Raji (cell line): ENCODE data around the gene AQP10.
A peak's percentile ranks its signal among the peaks of the same experiment; 100 is the strongest.

Experiments
- POLR2A ChIP-seq: IDR thresholded peaks from 2 replicates; pipeline ENCODE4 v1.6.1; 2011; ENCODE audit warnings: low read depth, low read length, control low read depth; ENCODE audit not compliant: insufficient read depth

AQP10 gene, protein sequence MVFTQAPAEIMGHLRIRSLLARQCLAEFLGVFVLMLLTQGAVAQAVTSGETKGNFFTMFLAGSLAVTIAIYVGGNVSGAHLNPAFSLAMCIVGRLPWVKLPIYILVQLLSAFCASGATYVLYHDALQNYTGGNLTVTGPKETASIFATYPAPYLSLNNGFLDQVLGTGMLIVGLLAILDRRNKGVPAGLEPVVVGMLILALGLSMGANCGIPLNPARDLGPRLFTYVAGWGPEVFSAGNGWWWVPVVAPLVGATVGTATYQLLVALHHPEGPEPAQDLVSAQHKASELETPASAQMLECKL

GRCh38 chr1:154320882-154321608, at the start of gene AQP10:
Gene AQP10 (plus strand): TSS chr1:154321093. CDS start chr1:154321156, 63 bp downstream.
- TF ChIP-seq POLR2A = no peak

DNA sequence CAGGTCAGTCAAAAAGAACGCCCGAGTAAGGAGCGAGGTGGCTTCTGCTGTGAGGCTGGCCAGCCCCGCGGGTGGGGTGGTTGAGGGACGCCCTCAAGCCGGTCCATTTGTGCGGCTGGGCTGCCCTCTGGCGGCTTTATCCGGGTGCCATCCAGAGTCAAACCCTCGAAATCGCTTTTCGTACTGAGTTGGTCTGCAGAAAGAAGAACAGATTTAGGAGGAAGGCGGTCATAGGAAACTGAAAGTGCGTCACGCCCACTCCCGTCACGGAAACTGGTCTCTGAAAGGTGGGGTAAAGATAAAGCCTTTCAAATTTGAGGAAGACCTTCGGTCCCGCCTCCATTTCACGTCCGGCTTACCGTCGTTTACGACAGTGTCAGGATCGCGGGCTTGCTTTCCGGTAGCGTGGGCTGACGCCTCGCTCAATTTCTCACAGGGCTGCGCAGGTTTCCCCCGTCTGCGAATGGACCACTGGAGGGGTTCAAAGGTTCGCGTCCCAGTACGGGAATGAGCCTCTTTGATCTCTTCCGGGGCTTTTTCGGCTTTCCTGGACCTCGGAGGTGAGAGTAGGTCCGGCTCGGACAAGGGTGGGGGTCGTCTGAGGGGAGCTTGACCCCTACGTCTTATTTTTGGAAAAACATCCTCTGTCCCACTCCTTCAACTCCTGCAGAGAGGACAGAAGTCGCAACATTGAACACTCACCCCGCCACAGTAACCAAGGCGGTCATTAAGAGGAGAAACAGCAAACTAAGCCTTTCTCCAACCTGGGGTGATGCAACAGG, 48.5 kb upstream of the AQP10 start, which contains the start of gene HAX1:
TSS of gene HAX1 (plus strand) at position 413 of the 782 bp plus-strand sequence. CDS start at position 508, 95 bp downstream.
- TF ChIP-seq POLR2A = peak; percentile 84

DNA sequence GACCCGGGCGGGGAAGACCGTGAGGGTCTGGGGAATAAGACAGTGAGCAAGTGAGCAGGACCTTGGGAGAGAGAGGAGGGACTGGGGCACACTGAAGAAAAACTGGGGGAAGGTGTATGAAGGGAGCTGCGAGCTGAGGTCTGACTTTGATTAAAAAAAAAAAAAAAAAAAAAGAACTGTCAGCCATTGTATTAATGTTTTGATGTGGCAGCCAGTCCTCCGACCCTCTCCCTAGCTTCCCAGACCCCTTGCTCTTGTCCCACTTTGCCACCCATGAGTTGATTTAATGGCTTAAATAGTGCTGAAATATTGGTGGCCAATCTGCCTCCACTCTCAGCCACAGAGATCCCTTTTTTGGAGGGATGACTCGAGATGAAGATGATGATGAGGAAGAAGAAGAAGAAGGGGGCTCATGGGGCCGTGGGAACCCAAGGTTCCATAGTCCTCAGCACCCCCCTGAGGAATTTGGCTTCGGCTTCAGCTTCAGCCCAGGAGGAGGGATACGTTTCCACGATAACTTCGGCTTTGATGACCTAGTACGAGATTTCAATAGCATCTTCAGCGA, 47.8 kb upstream of the AQP10 start:
- no peak for TF ChIP-seq POLR2A

- TF ChIP-seq POLR2A = no peak
Observed at GRCh38 chr1:154276797-154277196, 44.1 kb upstream of the AQP10 start.

DNA sequence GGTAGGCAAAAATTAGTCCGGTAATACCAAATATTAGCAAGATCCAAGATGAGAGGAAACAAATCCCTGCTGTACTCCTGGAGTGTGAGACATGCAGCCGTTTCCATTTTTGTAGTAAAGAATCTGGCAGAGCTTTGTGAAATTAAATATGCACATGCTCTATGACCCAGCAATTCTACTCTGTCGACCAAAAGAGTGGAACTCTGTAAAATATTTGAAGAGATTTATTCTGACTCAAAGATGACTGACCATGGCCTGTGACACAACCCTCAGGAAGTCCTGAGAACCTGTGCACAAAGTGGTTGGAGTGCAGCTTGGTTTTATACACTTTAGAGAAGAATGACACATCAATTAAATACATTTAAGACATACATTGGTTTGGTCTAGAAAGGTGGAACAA, 32.2 kb upstream of the AQP10 start:
- no peak for TF ChIP-seq POLR2A

GRCh38 chr1:154290921-154291320, 30.0 kb upstream of the AQP10 start:
- no peak for TF ChIP-seq POLR2A

DNA sequence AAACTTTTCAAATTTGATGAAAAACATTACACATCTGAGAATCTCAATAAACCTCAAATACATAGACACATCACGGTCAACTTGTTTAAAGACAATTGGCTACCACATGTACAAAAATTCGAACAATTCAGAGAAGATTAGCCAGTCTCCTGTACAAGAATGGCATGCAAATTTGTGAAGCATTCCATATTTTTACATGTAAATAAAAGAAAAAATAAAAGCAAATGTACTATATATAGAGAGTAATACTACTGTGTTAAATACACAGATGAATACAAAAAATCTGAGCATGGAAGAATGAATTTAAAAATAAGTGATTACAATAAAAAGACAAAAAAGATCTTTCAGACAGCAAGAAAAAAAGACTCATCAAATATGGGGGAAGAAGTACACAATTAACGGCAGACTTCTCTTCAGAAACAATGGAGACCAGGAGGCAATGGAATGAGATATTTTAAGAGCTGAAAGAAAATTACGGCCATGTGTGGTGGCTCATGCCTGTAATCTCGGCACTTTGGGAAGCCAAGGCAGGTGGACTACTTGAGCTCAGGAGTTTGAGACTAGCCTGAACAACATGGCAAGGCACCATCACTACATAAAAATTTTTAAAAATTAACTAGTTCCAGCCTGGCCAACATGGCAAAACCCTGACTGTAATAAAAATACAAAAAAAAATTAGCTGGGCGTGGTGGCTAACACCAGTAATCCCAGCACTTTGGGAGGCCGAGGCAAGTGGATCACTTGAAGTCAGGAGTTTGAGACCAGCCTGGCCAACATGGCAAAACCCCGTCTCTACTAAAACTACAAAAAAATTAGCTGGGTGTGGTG, 25.3 kb upstream of the AQP10 start:
- TF ChIP-seq POLR2A = no peak

GRCh38 chr1:154301582-154301981, 19.3 kb upstream of the AQP10 start:
- no peak for TF ChIP-seq POLR2A

DNA sequence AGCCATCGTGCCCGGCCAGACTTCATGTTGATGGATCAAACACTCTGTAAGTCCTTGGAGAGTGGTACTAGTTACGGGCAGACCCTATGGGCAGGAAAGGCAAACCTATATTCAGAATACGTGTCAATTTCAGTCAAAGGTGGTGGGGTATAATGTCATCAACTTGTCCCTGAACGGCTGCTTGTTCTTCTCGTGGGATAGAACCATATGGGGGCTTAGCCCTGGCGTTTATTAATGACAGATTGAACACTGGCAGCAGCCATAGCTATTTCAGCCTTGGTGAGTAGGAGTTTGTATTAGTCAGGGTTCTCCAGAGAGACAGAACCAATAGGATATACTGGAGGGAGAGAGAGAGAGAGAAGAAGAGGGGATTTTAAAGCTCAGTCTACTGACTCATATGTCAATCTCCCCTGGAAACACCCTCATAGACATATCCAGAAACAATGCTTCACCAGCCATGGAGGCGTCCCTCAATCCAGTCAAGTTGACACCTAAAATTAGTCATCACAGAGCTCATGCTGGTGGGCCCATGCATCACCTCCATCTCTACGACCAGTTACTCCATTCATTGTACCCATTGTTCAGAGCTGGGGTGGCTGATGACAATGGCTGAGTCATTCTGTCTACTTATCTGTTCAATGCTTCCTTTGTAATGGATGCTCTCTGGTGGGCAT, 16.1 kb upstream of the AQP10 start:
- no peak for TF ChIP-seq POLR2A

DNA sequence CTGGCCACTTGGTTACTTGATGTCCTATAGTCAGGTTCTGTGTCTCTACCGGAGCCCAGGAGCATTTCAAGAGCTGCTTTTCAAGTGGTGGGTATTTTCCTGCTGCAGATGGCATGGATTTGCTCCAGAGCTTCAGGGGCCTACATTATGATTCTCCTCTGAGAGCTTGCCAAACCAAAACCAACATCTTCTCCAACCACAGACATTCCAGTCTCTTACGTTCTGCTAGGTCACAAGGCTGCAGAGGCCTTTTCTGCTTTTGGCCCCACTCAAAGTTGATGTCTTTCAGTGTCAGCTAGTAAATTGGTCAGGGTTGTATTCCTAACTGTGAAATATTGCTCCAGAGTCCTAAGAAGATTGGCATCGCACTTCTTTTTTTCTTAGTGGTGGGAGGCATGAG, 14.7 kb upstream of the AQP10 start:
- TF ChIP-seq POLR2A = no peak

- no peak for TF ChIP-seq POLR2A
Observed at GRCh38 chr1:154313066-154313356, 7.9 kb upstream of the AQP10 start.

- no peak for TF ChIP-seq POLR2A
Observed at GRCh38 chr1:154316704-154317103, 4.2 kb upstream of the AQP10 start.

DNA sequence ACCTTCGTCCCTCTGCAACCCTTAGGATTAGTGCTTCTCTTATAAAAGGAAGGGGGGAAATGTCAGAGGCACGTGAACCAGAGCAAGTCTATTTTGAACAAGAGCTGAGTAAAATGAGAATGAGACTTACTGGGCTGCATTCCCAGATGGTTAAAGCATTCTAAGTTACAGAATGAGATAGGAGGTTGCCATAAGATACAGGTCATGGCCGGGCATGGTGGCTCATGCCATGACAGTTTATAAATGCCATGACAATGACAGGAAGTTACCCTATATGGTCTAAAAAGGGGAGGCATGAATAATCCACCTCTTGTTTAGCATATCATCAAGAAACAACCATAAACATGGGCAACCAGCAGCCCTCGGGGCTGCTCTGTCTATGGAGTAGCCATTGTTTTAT, 2.5 kb upstream of the AQP10 start:
- no peak for TF ChIP-seq POLR2A

DNA sequence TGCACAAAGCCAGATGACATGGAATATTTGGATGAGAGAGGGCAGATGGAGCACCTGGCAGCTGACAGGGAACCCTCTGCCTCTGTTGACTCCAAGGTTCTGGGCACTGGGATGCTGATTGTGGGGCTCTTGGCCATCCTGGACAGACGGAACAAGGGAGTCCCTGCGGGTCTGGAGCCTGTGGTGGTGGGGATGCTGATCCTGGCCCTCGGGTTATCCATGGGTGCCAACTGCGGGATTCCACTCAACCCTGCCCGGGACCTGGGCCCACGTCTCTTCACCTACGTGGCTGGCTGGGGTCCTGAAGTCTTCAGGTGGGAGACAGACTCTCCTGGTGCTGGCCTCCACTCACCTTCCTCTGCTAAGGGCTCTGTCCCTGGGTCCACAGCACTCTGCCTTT, 2.6 kb downstream of the AQP10 start:
- no peak for TF ChIP-seq POLR2A

DNA sequence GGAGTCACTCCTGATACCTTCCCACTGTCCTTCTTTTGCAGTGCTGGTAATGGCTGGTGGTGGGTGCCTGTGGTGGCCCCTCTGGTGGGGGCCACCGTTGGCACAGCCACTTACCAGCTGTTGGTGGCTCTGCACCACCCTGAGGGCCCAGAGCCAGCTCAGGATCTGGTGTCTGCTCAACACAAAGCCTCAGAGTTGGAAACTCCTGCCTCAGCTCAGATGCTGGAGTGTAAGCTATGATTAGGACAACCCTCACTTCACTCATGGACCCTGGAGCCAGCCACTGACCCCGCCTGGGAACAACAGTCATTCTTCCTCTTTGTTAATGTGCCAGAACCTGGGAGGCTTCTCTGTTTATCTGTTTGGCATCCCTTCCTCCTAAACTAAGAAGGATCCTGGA, 3.3 kb downstream of the AQP10 start:
- TF ChIP-seq POLR2A = no peak
